ENCODE results near the gene LHX1. TPM values are rescaled to one million over a fixed set of nuclear protein-coding genes. Genes with fewer than 3 reads are reported as not detected.

Gene LHX1
- total RNA-seq, 1 donor = not detected

- no peak overlapping the region for H3K4me3 ChIP-seq (ENCODE audit: low read depth, low read length)
- TF ChIP-seq CTCF (IDR thresholded peaks at IDR 0.05; ENCODE audit: insufficient read depth, low read length) = no peak
- DNase-seq (ENCODE audit: low read depth) = no peak
Observed at GRCh38 chr17:36929851-36930582, 7.3 kb upstream of the LHX1 start.

GRCh38 chr17:36930583-36930900 is 6.7 kb upstream of the LHX1 start:
- no peak overlapping the region for H3K4me3 ChIP-seq (ENCODE audit: low read depth, low read length)
- no peak for DNase-seq (ENCODE audit: low read depth)
- no peak for TF ChIP-seq CTCF (IDR thresholded peaks at IDR 0.05; ENCODE audit: insufficient read depth, low read length)

- no peak overlapping the region for H3K4me3 ChIP-seq (ENCODE audit: low read depth, low read length)
- TF ChIP-seq CTCF (IDR thresholded peaks at IDR 0.05; ENCODE audit: insufficient read depth, low read length) = no peak
- no peak for DNase-seq (ENCODE audit: low read depth)
Observed at GRCh38 chr17:36931096-36931696, 6.1 kb upstream of the LHX1 start.

GRCh38 chr17:36931697-36932382 is 5.4 kb upstream of the LHX1 start:
- DNase-seq (ENCODE audit: low read depth) = peak; percentile 39
- H3K4me3 ChIP-seq (ENCODE audit: low read depth, low read length) = peak overlapping the region; percentile 31
- TF ChIP-seq CTCF (IDR thresholded peaks at IDR 0.05; ENCODE audit: insufficient read depth, low read length) = no peak

- no peak for TF ChIP-seq CTCF (IDR thresholded peaks at IDR 0.05; ENCODE audit: insufficient read depth, low read length)
- DNase-seq (ENCODE audit: low read depth) = no peak
- no peak overlapping the region for H3K4me3 ChIP-seq (ENCODE audit: low read depth, low read length)
Observed at GRCh38 chr17:36932383-36932693, 4.9 kb upstream of the LHX1 start.

- TF ChIP-seq CTCF (IDR thresholded peaks at IDR 0.05; ENCODE audit: insufficient read depth, low read length) = no peak
- no peak for DNase-seq (ENCODE audit: low read depth)
- no peak overlapping the region for H3K4me3 ChIP-seq (ENCODE audit: low read depth, low read length)
Observed at GRCh38 chr17:36932694-36933511, 4.4 kb upstream of the LHX1 start.

Measured in fibroblast of the aortic adventitia (primary cell).